Right renal cortex interstitium (tissue), 3 donors: ENCODE results near the gene GNLY. TPM values are rescaled to one million over a fixed set of nuclear protein-coding genes. Genes with fewer than 3 reads are reported as not detected.

Experiments used
- DNase-seq, 3 donors: peaks; one replicate each; pipeline ENCODE4 v3.0.0-alpha.2; 2013; ENCODE audit warnings: low read depth in 3 of 3, low spot score in 2 of 3
- polyA plus RNA-seq, 3 donors: library from polyadenylated mRNA; unstranded; fragments of 120-200 nt; gene quantifications; one replicate each; pipeline ENCODE4 v1.2.1, GENCODE V29; 2013; ENCODE audit not compliant: insufficient read length in 3 of 3

Gene GNLY
- polyA plus RNA-seq, 3 donors = 0.17 to 0.44 TPM; not detected in 1

GRCh38 chr2:85681372-85681763 lies 12.8 kb upstream of the GNLY start:
- DNase-seq = no peak

GRCh38 chr2:85681776-85682175 lies 12.4 kb upstream of the GNLY start:
- no peak for DNase-seq

- DNase-seq = no peak
Observed at GRCh38 chr2:85682378-85682777, 11.8 kb upstream of the GNLY start.

GRCh38 chr2:85684380-85684779 lies 9.8 kb upstream of the GNLY start:
- DNase-seq = no peak

GRCh38 chr2:85684806-85685205 lies 9.4 kb upstream of the GNLY start:
- DNase-seq = no peak

GRCh38 chr2:85690932-85691331 lies 3.2 kb upstream of the GNLY start:
- DNase-seq = no peak

GRCh38 chr2:85692039-85692645 lies 2.0 kb upstream of the GNLY start:
- DNase-seq = no peak

- no peak for DNase-seq
Observed at GRCh38 chr2:85695121-85695520, 963 bp downstream of the GNLY start.

GRCh38 chr2:85695691-85696668 lies 1.8 kb downstream of the GNLY start:
- no peak for DNase-seq

- DNase-seq = no peak
Observed at GRCh38 chr2:85697096-85697495, 2.9 kb downstream of the GNLY start.

GRCh38 chr2:85697716-85698115 lies 3.6 kb downstream of the GNLY start:
- no peak for DNase-seq

- no peak for DNase-seq
Observed at GRCh38 chr2:85698184-85698879, 4.2 kb downstream of the GNLY start.

GRCh38 chr2:85698880-85699254 lies 4.7 kb downstream of the GNLY start:
- DNase-seq = no peak

- DNase-seq = no peak
Observed at GRCh38 chr2:85699325-85699724, 5.2 kb downstream of the GNLY start.

- no peak for DNase-seq
Observed at GRCh38 chr2:85702172-85702571, 8.0 kb downstream of the GNLY start.

- no peak for DNase-seq
Observed at GRCh38 chr2:85702800-85703199, 8.6 kb downstream of the GNLY start.

- no peak for DNase-seq
Observed at GRCh38 chr2:85703329-85703728, 9.2 kb downstream of the GNLY start.

GRCh38 chr2:85704038-85704437 lies 9.9 kb downstream of the GNLY start:
- DNase-seq = no peak

- no peak for DNase-seq
Observed at GRCh38 chr2:85704800-85705679, 10.9 kb downstream of the GNLY start.

GRCh38 chr2:85705680-85706039 lies 11.5 kb downstream of the GNLY start:
- no peak for DNase-seq

GRCh38 chr2:85706063-85706462 lies 11.9 kb downstream of the GNLY start:
- no peak for DNase-seq
